Large intestine (tissue), 3 donors: ENCODE results near the gene NMNAT2. TPM values are rescaled to one million over a fixed set of nuclear protein-coding genes. Genes with fewer than 3 reads are reported as not detected.

ENCODE experiments used
- DNase-seq, 2 donors: peaks; one replicate each; pipeline versions ENCODE4 v3.0.0 to v3.0.0-alpha.2; 2013
- H3K27ac ChIP-seq: one replicate; pipeline ENCODE4 v1.5.1; 2013; ENCODE audit warnings: low read length
- H3K27me3 ChIP-seq: 2 replicates; pipeline ENCODE4 v1.6.1; 2013; ENCODE audit warnings: low read length; ENCODE audit not compliant: control insufficient read depth, insufficient read depth
- H3K36me3 ChIP-seq: 2 replicates; pipeline ENCODE4 v1.6.1; 2013; ENCODE audit warnings: low read length; ENCODE audit not compliant: control insufficient read depth, insufficient read depth
- H3K4me1 ChIP-seq: one replicate; pipeline ENCODE4 v1.6.1; 2013; ENCODE audit warnings: low read length; ENCODE audit not compliant: control insufficient read depth, insufficient read depth
- H3K4me3 ChIP-seq: one replicate; pipeline ENCODE4 v1.5.1; 2013; ENCODE audit warnings: low read length
- H3K9me3 ChIP-seq: one replicate; pipeline ENCODE4 v1.6.1; 2013; ENCODE audit warnings: mild to moderate bottlenecking, low read depth, low read length, moderate library complexity; ENCODE audit not compliant: control insufficient read depth
- WGBS: methylation state at CpG from one replicate; pipeline ENCODE4 v1.1.5; 2013; ENCODE audit warnings: low lambda C conversion rate; ENCODE audit not compliant: insufficient coverage; 5-methylcytosine and 5-hydroxymethylcytosine counted together
- polyA plus RNA-seq: library from polyadenylated mRNA; unstranded; fragments of 120-200 nt; gene quantifications from one replicate; pipeline ENCODE4 v1.2.1, GENCODE V29; 2013

The NMNAT2 gene
- polyA plus RNA-seq, 1 donor = 3.3 TPM

- H3K4me3 ChIP-seq = no peak overlapping the region
- no peaks in the 10 kb centered on the region for H3K36me3 ChIP-seq
- no peak overlapping the region for H3K27ac ChIP-seq
- DNase-seq = no peak
- H3K9me3 ChIP-seq = no peaks in the 10 kb centered on the region
- peaks cover 7% of the 10 kb centered on the region for H3K27me3 ChIP-seq
- no peaks in the 10 kb centered on the region for H3K4me1 ChIP-seq
- no CpG with 5 or more reads among the region's 2 CpGs for WGBS
Observed at GRCh38 chr1:183394435-183394834, 23.7 kb downstream of the NMNAT2 start.

GRCh38 chr1:183391863-183392262 is 26.3 kb downstream of the NMNAT2 start:
- DNase-seq = no peak
- H3K27me3 ChIP-seq = peaks cover 11% of the 10 kb centered on the region
- WGBS = 80% methylated on average over 1 of the region's 1 CpG
- no peaks in the 10 kb centered on the region for H3K9me3 ChIP-seq
- no peaks in the 10 kb centered on the region for H3K4me1 ChIP-seq
- no peaks in the 10 kb centered on the region for H3K36me3 ChIP-seq
- no peak overlapping the region for H3K27ac ChIP-seq
- no peak overlapping the region for H3K4me3 ChIP-seq

GRCh38 chr1:183390561-183390960 is 27.6 kb downstream of the NMNAT2 start:
- H3K27ac ChIP-seq = no peak overlapping the region
- no peaks in the 10 kb centered on the region for H3K36me3 ChIP-seq
- H3K9me3 ChIP-seq = no peaks in the 10 kb centered on the region
- no peak for DNase-seq
- peaks cover 11% of the 10 kb centered on the region for H3K27me3 ChIP-seq
- no peak overlapping the region for H3K4me3 ChIP-seq
- no peaks in the 10 kb centered on the region for H3K4me1 ChIP-seq
- whole genome bisulfite sequencing = 83% methylated on average over 1 of the region's 3 CpGs

GRCh38 chr1:183388735-183389134 is 29.4 kb downstream of the NMNAT2 start:
- H3K27ac ChIP-seq = no peak overlapping the region
- no peaks in the 10 kb centered on the region for H3K9me3 ChIP-seq
- peaks cover 6% of the 10 kb centered on the region for H3K27me3 ChIP-seq
- no peak overlapping the region for H3K4me3 ChIP-seq
- no peak for DNase-seq
- no CpG with 5 or more reads among the region's 6 CpGs for WGBS
- H3K4me1 ChIP-seq = no peaks in the 10 kb centered on the region
- no peaks in the 10 kb centered on the region for H3K36me3 ChIP-seq

GRCh38 chr1:183385340-183386144 is 32.6 kb downstream of the NMNAT2 start:
- no peaks in the 10 kb centered on the region for H3K36me3 ChIP-seq
- no peak overlapping the region for H3K27ac ChIP-seq
- H3K9me3 ChIP-seq = no peaks in the 10 kb centered on the region
- no peaks in the 10 kb centered on the region for H3K4me1 ChIP-seq
- WGBS = no CpG with 5 or more reads among the region's 6 CpGs
- peaks cover 3% of the 10 kb centered on the region for H3K27me3 ChIP-seq
- no peak overlapping the region for H3K4me3 ChIP-seq
- DNase-seq = no peak

- DNase-seq = no peak
- WGBS = 100% methylated on average over 1 of the region's 2 CpGs
Observed at GRCh38 chr1:183379951-183380350, 38.2 kb downstream of the NMNAT2 start.

GRCh38 chr1:183375381-183375780 is 42.8 kb downstream of the NMNAT2 start:
- peaks cover 14% of the 10 kb centered on the region for H3K27me3 ChIP-seq
- 82% methylated on average over 2 of the region's 2 CpGs for WGBS
- H3K27ac ChIP-seq = no peak overlapping the region
- no peaks in the 10 kb centered on the region for H3K36me3 ChIP-seq
- no peaks in the 10 kb centered on the region for H3K4me1 ChIP-seq
- no peaks in the 10 kb centered on the region for H3K9me3 ChIP-seq
- H3K4me3 ChIP-seq = no peak overlapping the region
- no peak for DNase-seq

More at GRCh38 chr1:183379951-183380350, 38.2 kb downstream of the NMNAT2 start:
- Histone ChIP-seq H3K4me3 (no peak overlapping the region), H3K9me3 (no peaks in the 10 kb centered on the region), H3K27me3 (peaks cover 3% of the 10 kb centered on the region), H3K36me3 (no peaks in the 10 kb centered on the region), H3K27ac (no peak overlapping the region), H3K4me1 (no peaks in the 10 kb centered on the region)

- Histone ChIP-seq H3K9me3 (no peaks in the 10 kb centered on the region), H3K36me3 (no peaks in the 10 kb centered on the region), H3K27ac (no peak overlapping the region), H3K4me1 (no peaks in the 10 kb centered on the region), H3K27me3 (peaks cover 14% of the 10 kb centered on the region), H3K4me3 (no peak overlapping the region)
- WGBS = 100% methylated on average over 1 of the region's 2 CpGs
- no peak for DNase-seq
Observed at GRCh38 chr1:183374825-183375224, 43.4 kb downstream of the NMNAT2 start.

GRCh38 chr1:183372586-183373230 is 45.5 kb downstream of the NMNAT2 start:
- Histone ChIP-seq H3K36me3 (no peaks in the 10 kb centered on the region), H3K9me3 (no peaks in the 10 kb centered on the region), H3K4me1 (no peaks in the 10 kb centered on the region), H3K27me3 (peaks cover 20% of the 10 kb centered on the region), H3K4me3 (no peak overlapping the region), H3K27ac (no peak overlapping the region)
- DNase-seq = no peak
- WGBS = no CpG with 5 or more reads among the region's 4 CpGs

- H3K27me3 ChIP-seq = peaks cover 17% of the 10 kb centered on the region
- no peak overlapping the region for H3K4me3 ChIP-seq
- no peak overlapping the region for H3K27ac ChIP-seq
- H3K4me1 ChIP-seq = no peaks in the 10 kb centered on the region
- DNase-seq = no peak
- WGBS = no CpG with 5 or more reads among the region's 8 CpGs
- no peaks in the 10 kb centered on the region for H3K36me3 ChIP-seq
- no peaks in the 10 kb centered on the region for H3K9me3 ChIP-seq
Observed at GRCh38 chr1:183370399-183371058, 47.7 kb downstream of the NMNAT2 start.
